ENCODE results near the gene ABI3BP.

DNA sequence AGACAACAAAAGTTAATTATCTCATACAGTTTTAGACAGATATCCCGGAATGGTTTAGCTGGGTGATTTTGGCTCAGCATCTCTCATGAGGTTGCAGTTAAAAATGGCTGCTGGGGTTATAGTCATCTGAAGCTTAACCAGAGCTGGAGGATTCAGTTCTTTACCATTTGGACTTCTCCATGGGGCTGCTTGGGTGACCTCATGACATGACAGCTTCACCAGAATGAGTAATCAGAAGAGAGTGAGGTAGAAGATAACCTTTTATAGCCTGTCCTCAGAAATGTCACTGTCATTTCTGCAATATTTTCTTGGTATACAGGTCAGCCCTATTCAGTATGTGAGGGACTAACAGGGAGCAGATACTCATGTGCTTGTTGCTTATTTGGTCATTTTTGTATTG is 253.0 kb downstream of the ABI3BP start:
- TF ChIP-seq, protein P1, sequence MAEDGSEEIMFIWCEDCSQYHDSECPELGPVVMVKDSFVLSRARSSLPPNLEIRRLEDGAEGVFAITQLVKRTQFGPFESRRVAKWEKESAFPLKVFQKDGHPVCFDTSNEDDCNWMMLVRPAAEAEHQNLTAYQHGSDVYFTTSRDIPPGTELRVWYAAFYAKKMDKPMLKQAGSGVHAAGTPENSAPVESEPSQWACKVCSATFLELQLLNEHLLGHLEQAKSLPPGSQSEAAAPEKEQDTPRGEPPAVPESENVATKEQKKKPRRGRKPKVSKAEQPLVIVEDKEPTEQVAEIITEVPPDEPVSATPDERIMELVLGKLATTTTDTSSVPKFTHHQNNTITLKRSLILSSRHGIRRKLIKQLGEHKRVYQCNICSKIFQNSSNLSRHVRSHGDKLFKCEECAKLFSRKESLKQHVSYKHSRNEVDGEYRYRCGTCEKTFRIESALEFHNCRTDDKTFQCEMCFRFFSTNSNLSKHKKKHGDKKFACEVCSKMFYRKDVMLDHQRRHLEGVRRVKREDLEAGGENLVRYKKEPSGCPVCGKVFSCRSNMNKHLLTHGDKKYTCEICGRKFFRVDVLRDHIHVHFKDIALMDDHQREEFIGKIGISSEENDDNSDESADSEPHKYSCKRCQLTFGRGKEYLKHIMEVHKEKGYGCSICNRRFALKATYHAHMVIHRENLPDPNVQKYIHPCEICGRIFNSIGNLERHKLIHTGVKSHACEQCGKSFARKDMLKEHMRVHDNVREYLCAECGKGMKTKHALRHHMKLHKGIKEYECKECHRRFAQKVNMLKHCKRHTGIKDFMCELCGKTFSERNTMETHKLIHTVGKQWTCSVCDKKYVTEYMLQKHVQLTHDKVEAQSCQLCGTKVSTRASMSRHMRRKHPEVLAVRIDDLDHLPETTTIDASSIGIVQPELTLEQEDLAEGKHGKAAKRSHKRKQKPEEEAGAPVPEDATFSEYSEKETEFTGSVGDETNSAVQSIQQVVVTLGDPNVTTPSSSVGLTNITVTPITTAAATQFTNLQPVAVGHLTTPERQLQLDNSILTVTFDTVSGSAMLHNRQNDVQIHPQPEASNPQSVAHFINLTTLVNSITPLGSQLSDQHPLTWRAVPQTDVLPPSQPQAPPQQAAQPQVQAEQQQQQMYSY (CRISPR knock-in tag; IDR thresholded peaks at IDR 0.05): no peak
- no peak for TF ChIP-seq CHD4 (IDR thresholded peaks at IDR 0.05)
